ENCODE measurements around the gene CDH4.

Gene CDH4

GRCh38 chr20:61730631-61731362 is 478.7 kb downstream of the CDH4 start:
- no peak for DNase-seq

- DNase-seq = no peak
Observed at GRCh38 chr20:61731363-61732181, 479.5 kb downstream of the CDH4 start.

GRCh38 chr20:61732511-61733210 is 480.6 kb downstream of the CDH4 start:
- no peak for DNase-seq

GRCh38 chr20:61733216-61733615 is 481.2 kb downstream of the CDH4 start:
- DNase-seq = no peak

- DNase-seq = no peak
Observed at GRCh38 chr20:61733891-61734732, 482.1 kb downstream of the CDH4 start.

GRCh38 chr20:61734733-61735502 is 482.9 kb downstream of the CDH4 start:
- DNase-seq = no peak

- no peak for DNase-seq
Observed at GRCh38 chr20:61735503-61735785, 483.4 kb downstream of the CDH4 start.

GRCh38 chr20:61736001-61736635 is 484.1 kb downstream of the CDH4 start:
- no peak for DNase-seq

- no peak for DNase-seq
Observed at GRCh38 chr20:61736751-61737310, 484.8 kb downstream of the CDH4 start.

- no peak for DNase-seq
Observed at GRCh38 chr20:61737346-61737745, 485.3 kb downstream of the CDH4 start.

- DNase-seq = no peak
Observed at GRCh38 chr20:61737812-61738443, 485.9 kb downstream of the CDH4 start.

GRCh38 chr20:61738601-61739069 is 486.6 kb downstream of the CDH4 start:
- DNase-seq = no peak

GRCh38 chr20:61739086-61739831 is 487.2 kb downstream of the CDH4 start:
- DNase-seq = no peak

GRCh38 chr20:61739832-61740118 is 487.7 kb downstream of the CDH4 start:
- DNase-seq = no peak

- no peak for DNase-seq
Observed at GRCh38 chr20:61742097-61742825, 490.2 kb downstream of the CDH4 start.

- no peak for DNase-seq
Observed at GRCh38 chr20:61743606-61744005, 491.5 kb downstream of the CDH4 start.

GRCh38 chr20:61744691-61745396 is 492.8 kb downstream of the CDH4 start:
- DNase-seq = no peak

- DNase-seq = no peak
Observed at GRCh38 chr20:61745397-61746146, 493.5 kb downstream of the CDH4 start.
